A172 (cell line): Measurements from ENCODE around the gene SKOR1. TPM values are rescaled to one million over a fixed set of nuclear protein-coding genes. Genes with fewer than 3 reads are reported as not detected.

ENCODE experiments used
- DNase-seq: peaks from one replicate; pipeline ENCODE4 v3.0.0-alpha.2; 2015; ENCODE audit warnings: low spot score
- total RNA-seq: library from RNA; depleted of rRNA; stranded (reverse); fragments of >200 nt; shearing (Covaris generic); gene quantifications from 2 replicates; pipeline ENCODE4 v1.2.3, GENCODE V29; 2014

The SKOR1 gene
- total RNA-seq, 1 experiment from 2014 or later: not detected

DNA sequence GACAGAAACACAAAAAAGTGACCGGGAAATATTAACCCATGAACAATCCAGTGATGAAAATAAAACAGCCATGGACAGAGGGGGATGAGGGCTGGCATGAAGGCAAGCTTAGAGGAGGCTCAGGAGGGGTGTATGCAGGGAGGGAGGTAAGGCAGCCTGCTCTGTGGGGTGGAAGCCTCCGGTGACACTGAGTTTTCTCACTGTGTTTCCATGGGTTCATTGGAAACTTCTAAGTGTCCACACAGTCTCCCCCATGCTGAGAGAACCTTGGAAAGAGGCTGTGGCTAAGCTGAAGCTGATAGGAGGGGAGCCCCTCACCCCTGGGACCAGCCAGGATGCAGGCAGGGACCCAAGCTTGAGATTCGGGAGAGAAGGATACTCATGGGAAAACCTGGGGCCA is 6.8 kb upstream of the SKOR1 start:
- DNase-seq: no peak

DNA sequence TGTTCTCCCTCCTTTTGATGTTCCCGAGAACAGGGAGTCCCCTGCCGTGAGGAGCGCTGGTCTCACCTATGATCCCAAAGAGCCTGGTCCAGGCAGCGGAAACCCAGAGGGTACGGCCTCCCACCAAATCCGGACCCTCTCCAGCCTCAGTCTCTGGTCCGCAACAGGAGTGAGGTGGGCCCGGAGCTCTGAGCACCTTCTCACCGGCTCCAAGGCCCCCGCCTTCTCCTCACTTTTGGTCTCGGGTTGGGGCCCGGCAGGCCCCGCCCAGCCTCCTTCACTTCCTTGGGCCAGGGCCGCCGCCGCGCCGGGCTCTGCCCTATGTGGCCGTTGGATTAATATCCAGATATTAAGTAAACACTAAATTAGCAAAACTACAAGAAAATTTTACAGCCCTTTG is 5.7 kb upstream of the SKOR1 start:
- DNase-seq: no peak

DNA sequence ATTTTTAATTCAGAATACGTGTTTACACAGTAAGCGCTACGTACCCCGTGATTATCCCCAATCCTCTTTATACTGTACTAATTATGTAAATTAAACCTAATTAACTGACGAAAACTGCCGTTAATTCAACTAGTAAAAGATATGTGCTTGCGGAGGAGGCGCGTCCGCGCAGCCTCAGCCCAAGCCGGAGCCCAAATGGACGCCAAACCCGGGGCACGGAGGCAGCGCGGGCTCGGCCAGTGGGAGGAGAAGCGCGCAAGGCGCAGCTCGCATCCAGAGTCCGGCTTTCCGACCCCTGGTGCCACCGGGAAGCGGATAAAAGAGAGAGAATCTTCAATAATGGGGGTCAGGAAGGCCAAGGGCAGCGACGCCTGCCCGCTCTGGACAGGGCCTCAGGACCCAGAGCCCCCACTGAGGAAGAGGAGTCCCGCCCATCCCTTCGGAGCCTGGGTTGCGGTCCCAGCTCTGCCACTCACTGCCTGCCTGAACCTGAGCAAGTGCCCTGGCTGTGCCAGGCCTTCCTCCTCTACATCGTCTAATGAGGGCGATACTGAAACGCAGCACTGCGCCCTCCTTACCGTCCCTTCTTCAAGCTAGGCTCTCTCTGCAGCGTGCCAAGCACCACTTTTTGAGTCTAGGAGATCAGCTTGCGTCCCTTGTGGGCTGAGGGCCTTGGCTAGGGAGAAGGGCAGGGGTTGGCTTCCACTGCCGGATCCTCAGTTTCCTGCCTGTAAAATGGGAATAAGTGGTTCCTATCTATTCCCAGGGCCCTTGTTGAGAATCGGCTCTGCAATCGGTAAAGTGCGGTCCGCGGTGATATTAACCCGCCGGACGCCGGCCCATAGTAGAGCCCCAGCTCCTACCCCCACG is 5.0 kb upstream of the SKOR1 start:
- no peak for DNase-seq

DNA sequence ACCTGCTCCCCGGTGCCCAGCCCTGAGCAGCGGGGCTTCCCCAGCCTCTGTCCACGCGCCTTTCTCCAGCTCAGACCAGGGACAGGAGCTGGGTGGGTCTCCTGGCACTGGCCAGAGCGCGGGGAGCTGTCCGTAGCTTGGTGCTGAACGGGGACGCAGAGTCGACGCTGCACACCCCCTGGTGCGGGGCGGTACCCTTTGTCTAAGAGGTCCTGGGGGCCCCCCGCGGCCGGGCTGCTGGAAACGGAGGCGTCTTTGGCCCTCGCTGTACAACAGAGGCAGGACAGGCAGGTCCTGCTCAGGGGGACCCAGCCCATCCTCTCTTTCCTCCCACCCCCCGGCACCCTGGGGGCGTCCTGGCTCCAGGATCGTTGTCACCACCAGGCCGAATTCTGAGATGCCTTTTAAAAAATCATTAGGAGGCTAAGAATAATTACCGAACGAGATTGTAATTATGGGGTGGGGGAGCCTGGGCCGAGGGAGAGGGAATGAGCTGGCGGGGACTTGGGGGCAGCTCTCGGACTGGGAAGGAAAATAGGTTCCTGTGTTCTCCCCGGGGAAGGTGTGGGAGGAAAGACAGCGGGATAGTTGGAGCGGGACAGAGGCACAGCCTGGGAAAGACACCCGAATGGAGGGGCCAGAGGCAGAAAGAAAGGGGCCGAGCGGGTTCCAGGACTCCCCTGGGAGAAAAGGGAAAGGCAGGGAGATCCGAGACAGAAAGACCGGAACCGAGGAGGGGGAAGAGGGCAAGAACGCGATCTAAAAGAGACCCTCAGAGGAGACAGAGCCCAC is 4.1 kb upstream of the SKOR1 start:
- DNase-seq: no peak

DNA sequence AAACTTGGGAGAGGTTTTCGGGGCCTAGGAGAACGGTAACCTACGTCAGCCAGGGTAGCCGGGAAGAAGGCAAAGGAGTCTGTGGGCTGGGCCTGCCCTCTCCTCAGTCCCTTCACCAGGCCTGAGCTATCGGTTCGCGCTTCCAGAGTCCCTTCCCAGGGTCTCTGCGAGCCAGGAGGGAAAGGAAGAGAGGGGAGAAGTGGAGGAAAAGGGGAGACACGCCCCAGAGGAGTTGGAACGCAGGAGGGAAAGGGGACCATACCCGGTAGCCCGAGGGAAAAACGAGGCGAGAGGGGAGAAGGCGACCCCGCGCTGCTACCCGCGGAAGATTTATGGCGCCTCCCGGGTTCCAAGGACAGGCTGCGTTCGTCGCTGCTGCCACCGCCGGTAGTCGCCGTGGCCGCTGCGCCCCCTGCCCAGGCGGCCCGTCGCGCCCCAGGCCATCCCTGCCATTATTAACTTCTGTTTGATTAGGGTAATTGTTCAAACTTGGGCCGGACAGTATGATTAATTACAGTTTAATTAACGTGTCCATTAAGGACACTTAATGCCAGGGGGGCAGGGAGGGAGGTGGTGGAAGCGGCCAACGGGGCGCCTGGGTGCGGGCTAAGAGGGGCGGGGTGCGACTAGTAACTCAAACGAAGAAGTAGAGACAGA is 3.4 kb upstream of the SKOR1 start:
- DNase-seq: no peak

DNA sequence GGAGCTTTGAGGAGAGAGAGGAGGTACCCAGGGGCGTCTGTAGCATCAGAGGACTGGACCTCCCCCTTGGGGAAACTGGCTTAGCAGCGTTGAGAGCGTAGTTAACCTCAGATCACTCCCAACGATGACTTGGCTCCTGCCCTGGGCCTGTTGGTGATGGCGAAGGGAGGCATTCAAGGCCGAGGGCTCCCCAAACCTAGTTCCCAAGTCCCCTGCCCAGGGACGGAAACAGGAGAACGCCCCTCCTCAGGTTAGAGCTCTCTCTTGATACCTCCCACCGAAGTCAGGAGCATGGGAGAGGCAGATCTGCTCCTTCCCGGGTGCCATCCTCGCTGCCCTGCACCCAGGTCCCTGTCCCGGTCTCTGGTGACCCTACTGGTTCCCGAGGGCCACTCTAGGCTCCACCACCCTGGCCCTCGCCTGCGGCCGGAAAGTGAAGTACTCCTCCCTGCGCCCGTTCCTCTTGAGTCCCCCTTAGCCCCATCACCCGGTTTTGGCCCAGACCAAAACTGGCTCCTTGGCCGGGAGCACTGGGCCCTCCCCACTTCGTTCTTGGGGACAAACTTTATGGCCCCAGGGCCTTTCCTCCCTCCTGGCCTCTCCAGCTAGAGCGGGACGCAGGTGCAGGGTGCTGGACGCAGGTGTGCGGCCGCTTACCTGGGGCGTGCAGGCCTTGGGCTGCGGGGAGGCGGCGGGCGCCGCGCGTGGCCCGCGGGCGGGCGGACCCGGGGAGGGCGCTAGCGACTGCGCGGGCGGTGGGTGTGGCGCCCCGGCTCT is 2.6 kb upstream of the SKOR1 start:
- DNase-seq: no peak

DNA sequence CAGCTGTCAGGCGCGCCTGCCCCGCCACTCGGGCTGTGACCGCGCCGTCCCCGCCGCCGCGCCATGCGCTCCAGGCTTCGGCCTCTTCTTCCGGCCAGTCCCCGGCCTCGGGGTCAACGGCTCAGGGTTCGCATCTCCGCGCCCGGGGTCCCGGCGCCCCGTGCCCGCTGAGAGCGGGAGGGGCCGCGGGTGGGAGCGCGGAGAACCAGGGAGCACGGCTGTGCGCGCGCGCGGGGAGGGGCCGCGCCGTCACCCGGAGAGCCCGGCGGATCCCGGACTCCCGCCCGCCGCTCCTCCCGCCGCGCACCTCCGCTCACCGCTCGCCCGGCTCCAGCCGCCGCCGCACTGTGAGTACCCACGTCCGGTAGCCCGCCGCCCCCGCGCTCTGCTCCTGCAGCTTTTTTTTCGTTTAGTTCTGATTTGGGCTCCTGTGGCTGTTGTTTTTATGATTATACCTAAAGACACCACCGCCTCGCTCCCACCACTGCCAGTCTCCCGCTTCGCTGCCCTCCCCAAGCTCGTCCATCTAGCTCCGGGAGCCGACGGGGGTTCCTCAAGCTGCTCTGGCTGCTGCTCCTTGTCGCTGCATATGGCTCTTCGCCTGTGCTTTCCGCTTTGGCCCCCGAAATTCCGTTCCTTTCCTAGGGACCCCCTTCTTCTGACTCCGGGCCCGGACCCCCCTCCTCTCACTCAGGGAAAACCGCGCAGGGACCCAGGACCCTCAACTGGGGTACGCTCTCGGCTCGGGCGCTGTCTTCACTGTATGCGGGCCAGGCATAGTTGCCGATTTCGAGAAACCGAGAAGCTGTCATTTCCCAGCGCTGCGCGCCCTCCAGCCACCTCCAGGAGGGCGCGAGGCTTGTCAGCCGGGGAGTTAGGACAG is 1.8 kb upstream of the SKOR1 start:
- no peak for DNase-seq

DNA sequence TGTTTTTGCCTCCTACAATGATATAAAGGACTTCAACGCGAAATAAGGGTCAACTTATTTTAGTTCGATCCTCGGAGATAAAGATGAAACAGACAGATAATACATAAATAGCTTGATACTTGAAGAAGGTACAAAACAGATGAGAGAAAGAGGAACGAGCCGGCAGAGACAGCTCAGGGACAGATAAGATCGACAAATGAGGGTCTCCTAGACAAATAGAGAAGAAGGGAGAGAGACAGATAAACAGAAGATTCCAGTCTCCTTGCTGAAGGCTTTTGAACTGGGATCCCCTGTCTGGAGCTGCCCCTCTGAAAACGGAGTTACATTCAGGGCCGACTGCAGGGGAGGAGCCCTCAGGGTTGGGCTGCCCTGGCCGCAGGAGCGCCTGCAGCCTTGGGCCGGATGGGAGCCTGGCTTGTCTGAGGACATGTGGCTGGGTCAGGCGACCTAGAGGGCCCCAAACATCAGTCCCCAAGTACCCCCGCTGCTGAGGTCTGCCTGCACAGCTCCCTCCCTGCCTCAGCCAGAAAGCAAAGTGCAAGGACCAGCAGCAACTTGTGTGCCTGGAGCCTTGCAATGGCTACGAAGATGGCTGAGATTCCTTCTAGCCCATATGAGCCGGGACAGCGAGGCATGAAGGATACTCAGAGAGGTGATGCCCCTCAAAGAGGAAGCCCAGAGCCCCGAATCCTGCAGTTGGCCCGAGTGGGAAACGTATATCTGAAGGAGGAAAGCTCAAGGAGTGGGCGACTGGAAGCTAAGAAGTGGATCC is 926 bp upstream of the SKOR1 start:
- DNase-seq: no peak

DNA sequence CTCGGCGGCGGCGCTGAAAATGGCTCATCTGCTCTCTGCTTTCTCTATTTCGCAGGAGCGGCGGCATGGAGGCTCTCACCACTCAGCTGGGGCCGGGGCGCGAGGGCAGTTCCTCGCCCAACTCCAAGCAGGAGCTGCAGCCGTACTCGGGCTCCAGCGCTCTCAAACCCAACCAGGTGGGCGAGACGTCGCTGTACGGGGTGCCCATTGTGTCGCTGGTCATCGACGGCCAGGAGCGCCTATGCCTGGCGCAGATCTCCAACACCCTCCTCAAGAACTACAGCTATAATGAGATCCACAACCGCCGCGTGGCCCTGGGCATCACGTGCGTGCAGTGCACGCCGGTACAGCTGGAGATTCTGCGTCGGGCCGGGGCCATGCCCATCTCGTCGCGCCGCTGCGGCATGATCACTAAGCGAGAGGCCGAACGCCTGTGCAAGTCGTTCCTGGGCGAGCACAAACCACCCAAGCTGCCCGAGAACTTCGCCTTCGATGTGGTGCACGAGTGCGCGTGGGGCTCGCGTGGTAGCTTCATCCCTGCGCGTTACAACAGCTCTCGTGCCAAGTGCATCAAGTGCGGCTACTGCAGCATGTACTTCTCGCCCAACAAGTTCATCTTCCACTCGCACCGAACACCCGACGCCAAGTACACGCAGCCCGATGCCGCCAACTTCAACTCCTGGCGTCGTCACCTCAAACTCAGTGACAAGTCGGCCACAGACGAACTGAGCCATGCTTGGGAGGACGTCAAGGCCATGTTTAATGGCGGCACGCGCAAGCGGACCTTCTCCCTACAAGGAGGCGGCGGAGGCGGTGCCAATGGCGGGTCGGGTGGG is 790 bp downstream of the SKOR1 start:
- DNase-seq: no peak

DNA sequence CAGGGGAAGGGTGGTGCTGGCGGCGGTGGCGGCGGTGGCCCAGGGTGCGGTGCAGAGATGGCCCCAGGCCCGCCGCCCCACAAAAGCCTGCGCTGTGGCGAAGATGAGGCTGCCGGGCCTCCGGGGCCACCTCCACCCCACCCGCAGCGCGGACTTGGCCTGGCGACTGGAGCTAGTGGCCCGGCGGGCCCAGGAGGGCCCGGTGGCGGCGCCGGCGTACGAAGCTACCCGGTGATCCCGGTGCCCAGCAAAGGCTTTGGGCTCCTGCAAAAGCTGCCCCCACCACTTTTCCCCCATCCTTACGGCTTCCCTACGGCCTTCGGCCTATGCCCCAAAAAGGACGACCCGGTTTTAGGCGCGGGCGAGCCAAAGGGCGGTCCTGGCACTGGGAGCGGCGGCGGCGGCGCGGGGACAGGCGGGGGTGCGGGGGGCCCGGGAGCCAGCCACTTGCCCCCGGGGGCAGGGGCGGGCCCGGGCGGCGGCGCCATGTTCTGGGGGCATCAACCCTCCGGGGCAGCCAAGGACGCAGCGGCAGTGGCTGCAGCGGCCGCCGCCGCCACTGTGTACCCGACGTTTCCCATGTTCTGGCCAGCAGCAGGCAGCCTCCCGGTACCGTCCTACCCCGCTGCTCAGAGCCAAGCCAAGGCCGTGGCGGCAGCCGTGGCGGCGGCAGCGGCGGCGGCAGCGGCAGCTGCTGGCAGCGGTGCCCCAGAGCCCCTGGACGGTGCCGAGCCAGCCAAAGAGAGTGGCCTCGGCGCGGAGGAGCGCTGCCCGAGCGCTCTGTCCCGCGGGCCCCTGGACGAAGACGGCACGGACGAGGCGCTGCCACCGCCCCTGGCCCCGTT is 1.6 kb downstream of the SKOR1 start:
- DNase-seq: no peak

DNA sequence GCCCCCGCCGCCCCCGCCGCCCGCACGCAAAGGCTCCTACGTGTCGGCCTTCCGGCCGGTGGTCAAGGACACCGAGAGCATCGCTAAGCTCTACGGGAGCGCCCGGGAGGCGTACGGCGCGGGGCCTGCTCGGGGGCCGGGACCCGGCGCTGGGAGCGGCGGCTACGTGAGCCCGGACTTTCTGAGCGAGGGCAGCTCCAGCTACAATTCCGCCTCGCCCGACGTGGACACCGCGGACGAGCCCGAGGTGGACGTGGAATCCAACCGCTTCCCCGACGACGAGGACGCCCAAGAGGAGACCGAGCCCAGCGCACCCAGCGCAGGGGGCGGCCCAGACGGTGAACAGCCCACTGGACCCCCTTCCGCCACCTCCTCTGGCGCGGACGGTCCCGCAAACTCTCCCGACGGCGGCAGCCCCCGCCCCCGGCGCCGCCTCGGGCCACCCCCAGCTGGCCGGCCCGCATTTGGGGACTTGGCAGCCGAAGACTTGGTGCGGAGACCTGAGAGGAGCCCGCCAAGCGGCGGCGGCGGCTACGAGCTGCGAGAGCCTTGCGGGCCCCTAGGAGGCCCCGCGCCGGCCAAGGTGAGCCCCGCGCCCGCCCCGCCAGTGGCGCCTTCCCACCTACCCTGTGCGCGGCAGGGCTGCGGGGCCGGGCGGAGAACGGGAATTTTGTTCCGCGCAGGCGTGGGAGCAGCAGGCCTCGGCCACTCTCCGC is 2.4 kb downstream of the SKOR1 start:
- no peak for DNase-seq

DNA sequence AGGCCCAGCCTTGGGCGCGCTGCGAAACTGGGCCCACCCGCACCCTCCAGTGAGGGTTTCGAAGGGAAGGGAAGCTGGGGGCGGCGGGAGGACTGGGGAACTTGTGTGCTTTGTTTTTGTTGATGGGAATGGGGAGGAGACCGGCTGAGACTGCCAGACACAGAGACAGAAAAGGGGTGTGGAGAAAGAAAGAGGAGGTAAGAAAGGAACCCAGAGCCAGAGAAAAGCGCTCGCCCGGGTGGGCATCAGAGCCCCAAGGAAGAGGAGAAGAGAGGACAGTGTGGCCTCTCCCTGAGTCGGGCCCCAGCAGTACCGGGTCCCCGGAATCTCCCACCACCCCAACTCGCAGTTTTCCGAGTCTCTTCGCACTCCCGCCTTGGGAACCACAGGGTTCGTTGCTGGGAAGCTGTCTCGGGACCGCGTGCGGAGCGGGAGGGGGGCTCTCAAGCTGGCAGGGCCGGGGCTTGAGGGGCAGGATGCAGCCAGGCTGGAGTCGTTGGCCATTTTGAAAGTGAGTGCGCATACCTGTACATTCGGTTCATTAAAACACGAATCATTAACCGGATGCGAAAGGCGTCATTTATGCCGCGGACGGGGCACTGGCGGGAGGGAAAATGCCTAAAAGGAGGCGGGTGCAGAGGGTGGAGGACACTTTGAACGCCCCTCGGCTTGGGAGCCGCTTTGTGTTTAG is 3.1 kb downstream of the SKOR1 start:
- no peak for DNase-seq

DNA sequence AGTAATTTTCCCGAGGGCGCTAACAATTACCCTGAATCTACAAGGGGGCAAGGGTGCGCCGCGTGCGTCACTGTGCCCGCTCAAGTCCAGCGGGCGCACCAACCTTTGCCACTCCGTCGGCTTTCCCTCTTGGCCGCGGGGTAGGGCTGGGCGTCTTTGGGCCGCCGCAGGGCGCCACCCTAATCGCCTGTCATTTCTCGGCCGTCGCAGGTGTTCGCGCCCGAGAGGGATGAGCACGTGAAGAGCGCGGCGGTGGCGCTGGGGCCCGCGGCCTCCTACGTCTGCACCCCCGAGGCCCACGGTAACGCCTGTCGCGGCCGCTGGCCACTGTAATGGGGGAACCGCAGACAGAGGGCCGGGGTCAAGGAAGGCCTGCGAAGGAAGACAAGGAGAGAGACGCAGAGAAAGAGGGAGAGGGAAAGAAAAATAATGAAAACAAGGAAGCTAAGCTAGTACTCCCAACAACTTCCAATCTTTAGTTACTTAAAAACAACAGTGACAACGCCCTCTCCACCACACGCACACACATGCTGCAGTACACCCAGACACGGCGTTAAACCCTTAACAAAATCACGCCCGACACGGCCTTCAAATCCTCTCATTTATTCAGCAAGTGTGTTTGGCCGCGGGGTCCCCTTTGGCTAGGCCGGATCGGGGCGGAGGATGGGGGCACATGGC is 3.8 kb downstream of the SKOR1 start:
- DNase-seq: no peak

DNA sequence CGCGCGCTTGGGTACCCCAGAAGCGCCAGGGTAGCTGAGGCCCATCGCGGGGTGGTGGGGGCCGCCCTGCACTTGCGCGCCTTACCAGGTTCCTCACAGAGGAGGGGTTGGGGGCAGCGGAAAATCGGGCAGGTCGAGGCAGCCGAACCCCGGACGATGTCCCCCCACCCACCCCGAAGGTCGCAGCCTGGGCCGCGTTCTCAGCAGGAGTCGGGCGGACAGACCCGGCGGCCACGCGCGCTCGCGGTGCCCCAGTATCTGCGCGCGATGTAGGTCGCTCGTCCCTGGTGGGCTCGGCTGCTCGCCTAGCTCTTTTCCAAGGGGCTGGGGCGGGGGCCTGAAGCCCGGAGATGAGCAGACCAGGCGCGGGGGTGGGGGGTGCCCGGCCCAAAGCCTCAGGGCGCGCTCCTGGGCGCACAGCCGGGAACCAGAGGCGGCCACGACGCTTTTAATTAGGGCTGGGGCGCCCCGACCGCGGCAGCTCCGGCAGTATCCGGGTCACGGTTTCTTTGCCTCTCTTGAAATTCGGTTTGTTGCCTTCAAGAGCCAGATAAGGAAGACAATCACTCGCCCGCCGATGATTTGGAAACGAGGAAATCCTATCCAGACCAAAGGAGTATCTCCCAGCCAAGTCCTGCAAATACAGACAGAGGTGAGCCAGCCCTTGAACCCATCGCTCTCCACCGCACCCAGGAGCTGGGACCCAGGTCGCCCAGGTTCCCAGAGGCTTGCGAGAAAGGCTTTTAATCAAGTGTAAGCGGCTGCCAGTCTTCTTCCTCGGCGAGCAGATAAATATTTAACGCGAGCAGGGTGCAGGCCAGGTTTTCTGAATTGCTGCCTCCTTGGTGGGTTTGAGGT is 4.6 kb downstream of the SKOR1 start:
- DNase-seq: no peak

DNA sequence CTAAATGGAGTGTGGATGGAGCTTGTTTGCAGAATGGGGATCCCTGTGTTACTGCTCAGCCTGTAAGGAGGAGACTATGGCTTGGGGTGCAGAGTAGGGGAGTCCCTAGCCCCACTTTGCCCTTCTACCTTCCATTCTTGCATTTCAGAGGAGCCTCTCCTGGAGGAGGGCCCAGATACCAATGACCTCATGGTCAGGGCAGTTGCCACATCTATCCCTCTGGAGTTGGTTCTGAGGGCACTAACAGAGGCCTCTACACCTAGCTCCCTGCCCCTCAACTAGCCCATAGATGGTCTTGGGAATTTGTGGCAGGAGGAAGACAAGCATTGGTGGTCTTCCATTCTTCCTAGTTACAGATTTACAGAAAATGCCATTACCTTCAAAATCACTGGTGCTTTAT is 6.1 kb downstream of the SKOR1 start:
- DNase-seq: no peak
